Astrocyte of the spinal cord (primary cell): ENCODE data around the gene AFDN.

Experiments
- DNase-seq: peaks from one replicate; pipeline ENCODE4 v3.0.0; 2011; ENCODE audit warnings: low read depth, low spot score
- H3K4me3 ChIP-seq: 2 replicates; pipeline ENCODE4 v1.5.1; 2011; ENCODE audit warnings: low read depth, mild to moderate bottlenecking, low read length, moderate library complexity
- CTCF ChIP-seq: IDR thresholded peaks from 2 replicates; pipeline ENCODE4 v1.5.1; 2012; ENCODE audit warnings: low read depth, mild to moderate bottlenecking, low read length, inconsistent platforms
- in situ Hi-C: cut with HindIII; loops from 2 replicates; pipeline ENCODE4 v1.10.0; 2017; ENCODE audit warnings: low sequenced_read_pairs

AFDN gene

GRCh38 chr6:167801263-167801662 is 25.4 kb upstream of the AFDN start:
- TF ChIP-seq CTCF = no peak
- no peak for DNase-seq
- in situ Hi-C loops = no loop called here
- H3K4me3 ChIP-seq = no peak overlapping the region

DNA sequence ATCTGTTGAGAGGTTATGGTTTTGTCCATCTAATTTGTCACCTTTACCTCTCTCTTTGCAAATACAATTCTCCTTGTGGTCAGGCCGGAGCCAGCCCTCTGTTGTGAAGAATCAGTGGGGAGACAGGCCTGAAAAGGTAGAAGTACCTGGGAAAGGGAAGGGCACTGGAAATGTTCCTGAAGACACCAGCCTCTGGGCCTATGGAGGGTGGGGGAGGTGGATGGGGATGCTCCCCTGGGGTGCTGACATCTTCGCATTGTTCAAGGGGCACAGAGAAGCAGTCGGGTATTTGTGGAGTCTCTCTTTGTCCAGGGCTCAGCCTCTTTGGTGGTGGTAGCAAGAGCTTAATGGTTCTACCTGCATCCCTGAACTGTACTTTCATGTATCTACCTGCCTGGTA is 24.4 kb upstream of the AFDN start:
- no peak for DNase-seq
- in situ Hi-C loops = no loop called here
- TF ChIP-seq CTCF = no peak
- H3K4me3 ChIP-seq = no peak overlapping the region

DNA sequence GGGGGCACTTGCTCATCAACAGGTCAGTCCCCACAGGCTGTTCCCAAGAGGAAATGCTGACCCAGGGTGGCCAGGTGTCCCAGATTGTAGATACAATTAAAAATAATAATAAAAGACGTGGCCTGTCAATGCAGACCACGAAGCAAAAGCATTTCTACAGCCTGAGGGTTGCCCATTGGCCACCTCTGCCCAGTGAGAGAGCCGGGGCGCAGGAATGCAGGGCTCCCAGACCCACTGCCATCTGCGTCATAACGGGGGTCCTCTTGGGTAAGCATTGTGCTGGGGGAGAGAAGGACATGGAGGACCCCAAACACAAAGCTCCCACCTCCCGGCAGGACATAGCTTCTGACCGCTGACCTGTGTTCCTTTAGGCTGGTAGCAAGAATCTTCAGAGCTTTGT is 22.9 kb upstream of the AFDN start:
- no peak overlapping the region for H3K4me3 ChIP-seq
- DNase-seq = no peak
- in situ Hi-C loops = no loop called here
- no peak for TF ChIP-seq CTCF

DNA sequence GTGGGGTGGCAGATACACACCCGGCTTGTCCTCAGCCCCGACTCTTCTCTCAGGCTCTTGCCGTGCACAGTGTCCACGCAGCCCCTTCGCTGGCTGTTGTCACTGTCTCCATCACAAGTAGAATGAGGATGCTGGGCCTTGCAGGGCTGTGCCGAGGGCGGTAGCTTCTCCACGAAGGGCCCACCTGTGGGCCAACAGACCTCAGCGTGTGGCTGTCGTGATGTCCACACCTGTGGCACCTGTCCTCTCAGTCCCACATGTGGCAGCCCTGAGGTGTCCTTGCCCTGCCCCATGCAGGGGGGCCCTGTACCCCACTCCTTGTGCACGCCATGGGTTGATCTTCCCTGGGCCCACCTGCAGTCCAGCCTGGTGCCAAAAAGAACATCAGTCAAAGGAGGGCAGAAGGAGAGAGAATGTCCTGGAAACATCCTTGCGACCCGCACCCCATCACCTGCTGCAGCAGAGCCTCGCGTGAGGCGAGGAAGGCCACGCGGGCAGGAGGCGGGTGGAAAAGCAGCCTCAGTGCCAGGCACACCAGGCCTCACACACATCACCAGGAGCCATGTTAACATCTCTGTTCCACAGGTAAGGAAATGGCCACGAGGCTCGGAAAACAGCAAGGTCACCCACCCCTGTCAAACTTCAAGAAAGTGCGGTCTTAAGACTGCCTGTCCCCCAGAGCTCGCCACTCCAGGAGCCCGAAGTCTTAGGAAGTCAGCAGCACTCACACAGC is 22.3 kb upstream of the AFDN start:
- TF ChIP-seq CTCF = no peak
- in situ Hi-C loops = no loop called here

DNA sequence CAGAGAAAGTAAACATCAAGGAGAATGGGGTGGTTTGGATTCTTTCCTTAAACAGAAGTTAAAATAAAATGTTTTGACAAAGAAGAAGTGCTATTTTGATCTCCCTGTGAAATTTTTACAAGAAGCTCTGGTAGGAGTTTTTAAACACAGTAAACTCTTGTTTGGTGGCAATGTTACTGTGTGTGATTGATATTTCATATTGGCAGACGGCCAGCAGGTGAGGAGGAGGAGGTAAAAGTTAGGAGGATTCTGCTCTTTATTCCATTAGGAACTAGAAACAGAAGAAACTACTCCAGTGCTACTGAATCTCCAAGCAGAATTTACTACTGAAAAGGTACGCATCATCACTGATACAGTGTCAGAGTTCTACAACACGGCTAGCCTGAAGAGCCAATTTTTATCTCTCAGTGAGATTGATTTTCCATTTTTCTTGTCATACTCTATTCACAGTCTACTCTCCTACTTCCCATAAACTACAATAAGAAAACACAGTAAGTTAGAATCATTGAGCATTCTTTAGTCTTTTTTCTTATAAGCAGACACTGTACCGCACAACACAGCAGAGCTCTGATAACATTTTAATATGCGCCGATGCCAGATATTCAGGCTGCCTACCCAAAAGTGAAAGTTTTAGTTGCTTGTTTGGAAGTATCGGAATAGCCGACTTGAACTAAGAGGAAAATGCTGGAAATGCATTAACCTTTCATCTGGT is 21.2 kb upstream of the AFDN start:
- no peak for DNase-seq
- in situ Hi-C loops = no loop called here
- H3K4me3 ChIP-seq = no peak overlapping the region
- TF ChIP-seq CTCF = no peak

More for the DNA sequence above, 22.3 kb upstream of the AFDN start:
- no peak for DNase-seq
- H3K4me3 ChIP-seq = no peak overlapping the region

GRCh38 chr6:167806061-167806700 is 20.5 kb upstream of the AFDN start:
- no peak for DNase-seq
- in situ Hi-C loops = no loop called here
- no peak overlapping the region for H3K4me3 ChIP-seq
- no peak for TF ChIP-seq CTCF
